IPS-11a (cell line): Measurements from ENCODE around the gene FAH.
A peak's percentile ranks its signal among the peaks of the same experiment; 100 is the strongest.
"Not testable (repeated sequence)": the region's sequence is repeated elsewhere in the genome, so short reads cannot be mapped to it uniquely, and the experiment has no call there.

Source experiments
- H3K4me3 ChIP-seq: one replicate; pipeline ENCODE4 v1.5.1; 2013; ENCODE audit warnings: low read depth, low read length, control low read depth

FAH gene

DNA sequence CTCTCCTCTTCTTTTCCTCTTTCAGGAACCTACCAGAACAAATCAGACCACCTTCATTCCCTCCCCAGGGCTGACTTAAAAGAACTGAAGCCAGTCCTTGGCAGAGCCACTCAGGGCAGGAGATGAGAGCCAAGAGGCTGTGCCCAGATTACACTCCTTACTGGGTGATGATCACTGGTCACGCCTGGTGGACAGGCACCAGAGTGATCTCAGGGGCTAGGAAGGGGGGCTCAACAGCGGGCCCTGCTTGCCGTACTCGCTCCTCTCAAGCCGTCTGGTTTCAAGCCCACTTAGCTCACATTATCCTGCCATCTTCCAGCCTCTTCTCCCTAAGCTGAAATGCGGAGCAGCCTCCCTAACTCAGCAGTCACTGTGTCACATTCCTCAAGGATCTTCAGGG, 1.7 kb upstream of the FAH start:
- no peak overlapping the region for H3K4me3 ChIP-seq

DNA sequence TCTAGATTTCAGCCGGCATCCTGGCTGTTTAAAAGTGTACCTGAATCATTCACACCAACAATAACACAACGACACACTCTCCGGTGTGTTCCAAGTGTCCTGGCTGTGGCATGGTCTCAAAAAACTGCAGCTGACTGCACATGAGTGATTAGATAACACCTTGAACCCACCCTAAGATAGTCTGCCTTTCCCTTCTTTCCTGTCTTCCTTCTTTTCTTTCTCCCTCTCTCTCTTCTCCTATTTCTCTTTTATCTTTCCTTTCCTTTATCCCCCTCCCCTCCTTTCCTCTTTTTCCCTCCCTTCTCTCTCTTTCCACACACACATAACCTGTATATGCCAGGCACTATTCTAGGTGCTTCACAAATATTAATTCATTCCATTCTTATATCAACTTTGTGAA, 1.2 kb upstream of the FAH start:
- peak overlapping the region; percentile 65 for H3K4me3 ChIP-seq

DNA sequence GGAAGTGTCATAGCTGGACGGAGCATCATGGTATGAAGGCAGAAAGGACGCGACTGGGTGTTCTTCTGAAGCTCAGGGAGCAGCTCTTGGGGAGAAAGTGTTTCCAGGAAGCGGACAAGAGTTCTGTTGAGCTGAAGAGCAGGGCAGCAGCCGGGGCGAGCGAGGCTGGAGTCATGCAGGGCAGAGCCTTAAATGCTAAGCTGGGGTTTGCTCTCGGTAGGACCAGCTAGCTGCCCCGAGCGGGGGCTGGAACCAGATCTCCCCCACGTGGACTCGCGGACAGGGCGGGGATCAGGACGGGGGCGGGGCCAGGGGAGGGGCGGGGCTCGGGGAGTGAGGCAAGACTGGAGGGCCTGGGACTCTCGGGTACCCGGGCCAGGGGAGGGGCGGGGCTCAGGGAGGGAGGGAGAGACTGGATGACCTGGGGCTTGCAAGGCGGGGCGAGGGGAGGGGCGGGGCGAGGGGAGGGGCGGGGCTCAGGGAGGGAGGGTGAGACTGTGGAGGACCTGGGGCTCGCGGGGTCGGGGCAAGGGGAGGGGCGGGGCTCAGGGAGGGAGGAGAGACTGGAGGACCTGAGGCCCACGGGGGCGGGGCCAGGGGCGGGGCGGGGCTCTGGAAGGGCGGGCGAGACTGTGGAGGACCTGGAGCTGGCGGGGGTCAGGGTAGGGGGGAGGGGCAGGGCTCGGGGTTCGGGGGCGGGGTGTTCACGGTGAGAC, 461 bp upstream of the FAH start:
- H3K4me3 ChIP-seq: peak overlapping the region; percentile 81

DNA sequence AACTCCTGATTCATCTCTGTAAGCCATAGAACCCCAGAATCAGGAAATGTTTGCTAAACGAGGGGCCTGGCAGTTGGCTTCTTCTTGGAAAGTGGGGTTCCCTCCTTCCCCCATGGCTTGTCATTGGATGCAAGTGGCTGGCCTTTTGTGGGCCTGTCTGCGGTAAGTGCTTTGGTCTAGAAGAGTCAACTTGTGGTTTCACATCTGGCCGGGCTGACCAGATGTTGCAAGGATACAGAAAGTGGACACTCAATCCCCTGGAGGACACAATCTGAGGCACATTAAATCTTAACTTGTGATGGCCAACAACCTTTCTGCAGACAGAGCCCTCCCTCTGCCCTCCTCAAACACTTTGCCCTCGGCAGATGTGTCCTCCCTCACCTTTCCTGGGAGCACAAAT, 1.1 kb downstream of the FAH start:
- no peak overlapping the region for H3K4me3 ChIP-seq

DNA sequence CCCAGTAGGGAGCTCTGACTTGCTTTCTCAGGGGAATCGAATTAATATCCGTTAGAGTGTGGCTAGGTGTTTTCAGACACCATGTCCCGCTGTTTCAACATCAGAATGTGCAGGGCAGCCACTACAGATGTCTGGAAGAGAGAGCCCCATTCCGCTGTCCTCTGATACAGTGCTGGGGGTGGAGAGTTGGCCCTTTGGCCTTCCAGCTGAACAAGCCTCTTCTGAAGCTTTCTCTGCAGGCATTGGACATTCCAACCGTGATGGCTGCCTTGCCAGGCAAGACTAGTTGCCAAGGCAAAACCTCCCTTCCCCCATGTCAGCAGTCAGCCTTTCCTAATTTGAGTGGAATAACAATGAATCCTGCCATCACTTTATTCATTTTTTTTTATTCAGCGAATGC, 1.5 kb downstream of the FAH start:
- no peak overlapping the region for H3K4me3 ChIP-seq

DNA sequence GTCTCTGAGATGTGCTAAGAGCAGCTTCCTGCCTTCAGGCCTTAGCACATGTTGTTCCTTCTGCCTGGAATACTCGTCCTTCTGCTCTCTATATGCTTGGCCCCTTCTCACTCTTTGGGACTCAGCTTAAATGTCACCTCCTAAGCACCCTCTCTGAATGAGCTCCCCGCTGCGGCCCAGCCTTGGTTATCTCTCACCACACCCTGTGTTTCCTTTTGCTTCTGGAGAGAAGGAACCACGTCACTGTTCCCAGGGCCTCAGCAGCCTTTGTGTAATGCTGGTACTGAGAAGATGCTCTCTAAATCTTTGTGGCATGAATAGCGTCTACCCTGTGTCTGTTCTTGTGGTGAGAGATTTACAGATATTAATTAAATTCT, 2.2 kb downstream of the FAH start:
- H3K4me3 ChIP-seq: no peak overlapping the region

DNA sequence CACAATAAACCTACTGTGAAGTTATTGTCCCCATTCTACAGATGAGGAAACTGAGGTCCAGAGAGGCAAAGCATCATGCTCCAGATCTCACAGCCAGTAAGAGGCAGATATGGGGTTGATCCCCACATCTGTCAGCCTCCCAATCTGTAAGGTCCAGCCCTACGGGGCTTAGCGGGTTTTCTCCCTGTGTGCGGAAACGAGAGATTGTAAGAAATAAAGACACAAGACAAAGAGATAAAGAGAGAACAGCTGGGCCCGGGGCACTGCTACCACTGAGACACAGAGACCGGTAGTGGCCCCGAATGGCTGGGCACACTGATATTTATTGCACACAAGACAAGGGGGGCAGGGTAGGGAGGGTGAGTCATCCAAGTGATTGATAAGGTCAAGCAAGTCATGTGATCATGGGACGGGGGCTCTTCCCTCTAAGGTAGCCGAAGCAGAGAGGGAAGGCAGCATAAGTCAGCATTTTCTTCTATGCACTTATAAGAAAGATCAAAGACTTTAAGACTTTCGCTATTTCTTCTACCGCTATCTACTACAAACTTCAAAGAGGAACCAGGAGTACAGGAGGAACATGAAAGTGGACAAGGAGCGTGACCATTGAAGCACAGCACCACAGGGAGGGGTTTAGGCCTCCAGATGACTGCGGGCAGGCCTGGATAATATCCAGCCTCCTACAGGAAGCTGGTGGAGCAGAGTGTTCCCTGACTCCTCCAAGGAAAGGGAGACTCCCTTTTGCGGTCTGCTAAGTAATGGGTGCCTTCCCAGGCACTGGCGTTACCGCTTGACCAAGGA, 2.8 kb downstream of the FAH start:
- not testable (repeated sequence) for H3K4me3 ChIP-seq

DNA sequence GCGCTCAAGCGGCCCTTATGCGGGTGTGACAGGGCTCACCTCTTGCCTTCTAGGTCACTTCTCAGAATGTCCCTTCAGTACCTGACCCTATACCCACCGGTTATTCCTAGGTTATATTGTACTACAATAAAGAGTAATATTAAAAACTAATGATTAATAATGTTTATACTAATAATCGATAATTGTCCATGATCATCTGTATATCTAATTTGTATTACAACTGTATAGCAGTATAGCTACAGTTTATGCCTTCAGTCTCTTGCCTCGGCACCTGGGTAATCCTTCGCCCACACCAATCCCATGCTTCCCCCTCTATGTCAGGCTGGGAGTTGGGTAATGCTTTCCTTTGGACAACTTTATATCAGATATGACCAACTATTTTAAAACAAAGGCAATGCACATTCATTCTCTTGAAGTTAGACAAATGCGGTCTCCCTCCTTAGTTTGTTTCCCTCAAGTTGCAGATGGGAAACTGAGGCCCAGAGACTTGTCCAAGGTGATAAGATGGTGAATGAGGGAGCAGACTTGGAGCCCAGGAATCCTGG, 3.4 kb downstream of the FAH start:
- no peak overlapping the region for H3K4me3 ChIP-seq

DNA sequence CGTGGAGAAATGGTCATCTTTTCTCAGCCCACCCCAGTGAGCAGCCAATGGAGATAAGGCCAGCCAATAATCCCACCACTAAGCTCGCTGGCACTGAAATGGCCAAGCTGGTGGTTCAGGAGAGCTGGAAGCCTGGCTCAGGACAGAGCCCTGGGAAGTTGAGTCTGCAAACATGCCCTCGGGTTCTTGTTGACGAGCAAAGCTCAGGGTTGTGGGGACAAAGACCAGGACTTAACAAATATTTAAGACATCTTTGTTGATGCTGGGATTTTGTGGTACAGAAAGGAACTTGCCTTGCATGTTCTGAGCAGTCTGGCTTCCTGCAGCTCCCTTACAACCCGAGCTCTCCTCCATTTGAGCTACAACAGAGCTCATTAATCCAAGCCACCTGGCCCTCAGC, 4.4 kb downstream of the FAH start:
- no peak overlapping the region for H3K4me3 ChIP-seq

DNA sequence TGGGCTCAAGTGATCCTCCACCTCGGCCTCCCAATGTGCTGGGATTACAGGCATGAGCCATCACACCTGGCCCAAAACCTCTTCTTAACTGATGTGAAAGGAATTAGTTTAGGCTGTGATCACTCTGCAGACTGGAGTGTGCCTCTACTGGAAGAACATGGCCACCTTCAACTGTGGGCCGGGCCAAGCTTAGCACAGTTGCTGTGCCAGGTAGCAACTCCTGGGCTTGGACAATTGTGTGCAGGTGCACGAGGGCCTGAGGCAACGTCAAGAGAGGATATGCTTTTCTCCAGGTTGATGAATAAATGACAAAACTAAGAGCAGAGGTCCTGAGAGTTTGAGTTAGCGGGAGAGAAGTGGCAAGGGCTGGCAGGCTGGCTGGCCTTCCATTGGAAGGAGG, 6.5 kb downstream of the FAH start:
- H3K4me3 ChIP-seq: no peak overlapping the region

DNA sequence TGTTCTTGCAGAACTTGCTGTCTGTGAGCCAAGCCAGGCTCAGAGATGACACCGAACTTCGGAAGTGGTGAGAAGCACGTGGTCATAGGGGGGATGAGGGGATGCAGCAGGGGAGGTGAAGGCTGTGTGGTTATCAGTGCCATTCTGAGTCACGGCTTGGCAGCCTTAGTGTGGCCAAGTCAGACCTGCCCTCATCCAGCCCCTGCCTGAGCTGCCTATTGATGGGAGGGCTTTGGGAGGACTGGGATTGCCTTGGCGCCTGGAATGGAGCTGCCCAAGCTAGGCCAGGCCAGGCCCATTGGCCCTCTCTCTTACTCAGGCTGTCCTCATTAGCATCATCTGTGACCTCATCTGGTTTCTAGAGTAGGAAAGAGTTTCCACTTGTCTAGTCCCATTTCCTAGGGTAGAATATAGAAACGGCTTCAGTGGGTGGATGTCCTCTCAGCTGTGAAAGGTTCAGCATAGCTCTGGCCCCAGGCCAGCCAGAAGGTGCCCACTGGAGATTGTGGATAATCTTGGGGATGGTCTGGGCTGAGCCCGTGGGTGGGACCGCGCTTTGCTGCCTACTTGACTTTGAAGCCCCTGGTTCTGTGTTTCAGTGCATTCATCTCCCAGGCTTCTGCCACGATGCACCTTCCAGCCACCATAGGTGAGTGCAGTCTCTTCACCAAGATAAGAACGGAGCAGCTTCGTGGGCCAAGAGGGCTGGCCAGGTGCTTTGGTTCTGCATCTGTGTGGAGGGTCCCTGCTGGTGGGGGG, 7.2 kb downstream of the FAH start:
- no peak overlapping the region for H3K4me3 ChIP-seq

DNA sequence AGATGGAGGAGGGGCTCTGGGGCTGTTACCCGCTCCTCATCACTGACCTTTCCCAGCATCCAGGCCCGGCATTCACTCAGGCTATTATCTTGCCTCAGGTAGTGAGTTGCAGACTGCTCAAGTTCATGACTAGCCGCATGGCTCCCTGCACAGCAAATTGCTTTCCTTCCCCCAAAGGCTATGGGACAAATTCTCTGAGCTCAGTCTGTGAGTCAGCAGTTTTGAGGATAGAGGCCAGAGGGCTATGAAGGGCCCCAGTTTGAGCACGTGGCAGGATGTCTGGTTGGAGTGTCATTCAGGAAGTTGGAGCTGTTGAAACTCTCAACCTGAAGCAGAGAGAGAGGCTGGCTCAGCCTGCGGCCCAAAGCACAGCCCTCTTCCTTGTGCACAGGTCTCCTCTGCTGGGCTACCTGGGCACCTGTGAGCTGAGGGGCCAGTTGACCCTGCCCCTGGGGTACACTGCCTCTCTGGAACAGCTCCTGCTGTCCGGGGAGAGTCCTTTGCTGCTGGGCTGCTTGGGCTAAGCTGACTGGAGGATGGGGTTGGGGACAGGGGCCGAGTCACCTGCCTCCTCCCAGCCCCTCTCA, 7.9 kb downstream of the FAH start:
- no peak overlapping the region for H3K4me3 ChIP-seq

DNA sequence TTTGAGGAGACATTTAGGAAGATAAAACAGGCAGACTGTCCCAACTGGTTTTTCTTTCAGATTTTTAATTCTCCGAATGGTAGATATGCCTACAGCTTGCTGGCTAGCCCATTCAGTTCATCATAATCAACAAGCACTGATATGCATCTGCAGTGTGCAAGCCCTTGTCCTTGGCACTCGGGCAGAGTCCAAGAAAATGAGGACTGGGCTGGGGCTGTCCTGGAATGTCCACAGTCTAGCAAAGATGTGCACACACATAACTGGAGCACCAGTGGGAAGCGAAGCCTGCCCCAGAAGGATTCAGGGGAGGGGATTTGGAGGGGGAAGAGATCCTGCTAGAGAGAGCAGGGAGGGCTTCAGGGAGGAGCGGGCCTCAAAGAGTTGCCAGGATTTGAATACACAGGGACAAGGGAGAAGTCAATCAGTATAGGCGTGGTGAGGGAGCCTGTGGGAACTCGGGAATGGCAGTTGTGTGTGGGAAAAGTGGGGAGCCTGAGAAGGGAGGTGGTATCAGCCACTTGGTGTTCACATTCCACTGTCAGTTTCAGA, 8.7 kb downstream of the FAH start:
- H3K4me3 ChIP-seq: no peak overlapping the region

DNA sequence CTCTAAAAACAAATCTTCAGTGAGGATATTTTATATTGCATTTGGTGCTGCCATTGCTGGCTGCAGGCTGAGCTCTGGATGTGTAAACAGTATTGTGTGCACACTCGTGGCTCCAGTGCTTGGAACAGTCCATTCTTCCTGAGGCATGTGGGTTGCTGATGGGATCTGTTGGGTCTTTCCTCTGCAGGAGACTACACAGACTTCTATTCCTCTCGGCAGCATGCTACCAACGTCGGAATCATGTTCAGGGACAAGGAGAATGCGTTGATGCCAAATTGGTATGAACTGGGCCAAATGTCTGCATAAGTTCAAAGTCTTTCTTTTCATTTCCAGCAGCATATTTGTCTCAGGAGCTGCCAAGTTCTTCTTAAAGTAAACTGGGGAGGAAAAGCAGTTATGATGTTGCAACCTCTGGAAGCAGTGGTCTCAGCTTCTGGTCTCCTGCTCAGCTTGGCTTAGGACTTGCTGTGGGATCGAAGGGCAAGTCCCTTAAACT, 9.3 kb downstream of the FAH start:
- H3K4me3 ChIP-seq: no peak overlapping the region

DNA sequence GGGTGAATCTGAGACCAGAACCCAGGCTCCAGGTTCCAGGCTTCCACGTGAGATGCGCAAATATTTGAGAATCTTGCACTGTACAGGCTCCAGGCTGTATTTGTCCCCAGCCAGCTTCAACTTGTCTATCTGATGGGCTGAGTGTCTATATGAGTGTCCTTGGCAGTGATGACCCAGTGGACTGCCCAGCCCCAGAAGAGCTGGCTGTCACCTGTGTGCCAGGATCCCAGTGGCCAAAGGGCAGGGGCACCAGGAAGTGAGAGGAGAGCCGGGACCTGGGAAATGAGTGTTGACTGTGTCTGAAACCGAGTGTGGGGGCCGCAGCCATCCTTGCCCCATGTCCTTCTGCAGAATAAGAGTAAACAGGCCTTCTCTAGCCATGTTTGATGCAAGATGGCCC, 10.4 kb downstream of the FAH start:
- no peak overlapping the region for H3K4me3 ChIP-seq

DNA sequence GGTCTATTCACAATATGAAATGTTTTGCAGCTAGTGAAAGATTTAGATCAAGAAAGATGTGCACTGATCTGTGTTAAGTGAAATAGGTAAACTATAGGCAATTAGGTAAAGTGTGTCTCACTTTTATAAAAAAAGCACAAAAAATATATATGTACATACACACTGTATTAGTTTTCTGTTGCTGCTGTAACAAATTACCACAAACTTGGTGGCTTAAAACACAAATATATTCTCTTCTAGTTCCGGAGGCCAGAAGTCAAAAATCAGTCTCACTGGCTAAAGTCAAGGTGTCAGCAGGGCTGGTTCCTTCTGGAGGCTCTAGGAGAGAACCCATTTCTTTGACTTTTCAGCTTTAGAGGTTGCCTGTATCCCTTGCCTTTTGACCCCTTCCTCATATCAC, 11.1 kb downstream of the FAH start:
- H3K4me3 ChIP-seq: no peak overlapping the region

DNA sequence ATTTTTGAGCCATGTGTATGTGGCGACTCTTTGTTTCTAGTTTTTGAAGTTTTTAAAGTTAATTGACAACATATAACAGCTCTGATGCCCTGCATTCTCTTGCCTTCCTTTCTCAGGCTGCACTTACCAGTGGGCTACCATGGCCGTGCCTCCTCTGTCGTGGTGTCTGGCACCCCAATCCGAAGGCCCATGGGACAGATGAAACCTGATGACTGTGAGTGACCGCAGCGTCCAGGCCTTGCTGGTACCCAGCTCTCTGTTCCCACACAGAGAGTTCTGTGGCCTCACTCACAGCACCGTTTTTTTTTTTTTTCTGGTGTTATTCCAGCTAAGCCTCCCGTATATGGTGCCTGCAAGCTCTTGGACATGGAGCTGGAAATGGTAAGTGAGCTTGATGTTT, 15.1 kb downstream of the FAH start:
- no peak overlapping the region for H3K4me3 ChIP-seq

DNA sequence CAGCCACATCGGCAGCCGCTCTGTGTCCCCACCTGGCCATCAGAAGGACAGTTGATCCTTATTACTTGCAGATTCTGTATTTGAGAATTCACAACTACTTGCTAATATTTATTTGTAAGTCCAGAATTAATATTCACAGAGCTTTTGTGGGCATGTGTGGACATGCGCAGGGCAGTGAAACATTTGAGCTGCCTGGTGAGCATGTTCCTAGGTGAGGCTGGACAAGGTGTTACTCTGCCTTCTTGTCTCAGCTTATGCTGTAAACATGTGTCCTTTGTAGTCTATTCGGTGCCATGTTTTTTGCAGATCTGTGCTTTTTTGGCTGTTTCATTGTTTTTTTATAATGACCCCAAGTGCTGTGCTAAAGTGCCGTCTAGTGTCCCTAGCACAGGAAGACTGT, 15.6 kb downstream of the FAH start:
- no peak overlapping the region for H3K4me3 ChIP-seq

DNA sequence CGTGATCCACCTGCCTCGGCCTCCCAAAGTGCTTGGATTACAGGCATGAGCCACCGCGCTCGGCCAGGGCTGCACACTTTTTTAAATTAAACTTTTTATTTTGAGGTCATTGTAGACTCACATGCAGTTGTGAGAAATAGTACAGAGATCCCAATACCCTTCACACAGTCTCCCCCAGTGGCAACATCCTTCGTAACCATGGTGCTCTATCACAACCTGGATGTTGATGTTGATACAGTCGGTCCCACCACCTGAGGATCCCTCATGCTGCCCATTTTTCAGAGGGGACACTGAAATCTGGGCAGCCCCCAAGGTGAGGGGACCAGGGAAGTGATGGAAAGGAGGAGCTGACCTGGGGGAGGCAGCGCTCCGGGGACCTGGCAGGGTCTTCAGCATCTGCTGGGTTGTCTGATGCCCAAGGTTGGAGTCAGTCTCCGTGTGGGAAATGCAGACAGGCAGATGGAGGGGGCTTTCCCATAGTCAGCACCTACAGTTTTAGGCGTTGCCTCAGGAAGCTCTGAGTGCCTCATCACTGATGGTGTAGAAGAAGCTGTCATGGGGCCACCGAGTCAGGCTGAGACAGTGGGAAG, 17.1 kb downstream of the FAH start:
- H3K4me3 ChIP-seq: no peak overlapping the region

DNA sequence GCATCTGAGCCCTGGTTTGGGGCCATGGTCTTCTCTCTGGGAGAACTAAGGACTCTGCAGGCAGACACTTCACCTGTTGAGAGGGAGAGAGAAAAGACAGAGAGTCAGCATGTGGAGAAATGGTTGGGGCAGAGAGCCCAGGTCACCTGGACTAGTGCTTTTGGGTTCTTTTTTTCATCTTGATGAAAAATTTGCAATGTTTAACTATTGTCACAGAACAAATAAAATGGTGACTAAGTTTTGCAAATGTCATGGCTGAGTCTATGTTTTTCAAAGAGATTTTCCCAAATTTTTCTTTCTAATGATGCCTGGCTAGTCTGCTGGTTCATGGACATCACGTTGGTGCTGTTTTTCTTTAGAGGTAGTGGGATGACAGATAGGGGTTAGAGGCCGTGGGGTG, 17.8 kb downstream of the FAH start:
- H3K4me3 ChIP-seq: no peak overlapping the region

DNA sequence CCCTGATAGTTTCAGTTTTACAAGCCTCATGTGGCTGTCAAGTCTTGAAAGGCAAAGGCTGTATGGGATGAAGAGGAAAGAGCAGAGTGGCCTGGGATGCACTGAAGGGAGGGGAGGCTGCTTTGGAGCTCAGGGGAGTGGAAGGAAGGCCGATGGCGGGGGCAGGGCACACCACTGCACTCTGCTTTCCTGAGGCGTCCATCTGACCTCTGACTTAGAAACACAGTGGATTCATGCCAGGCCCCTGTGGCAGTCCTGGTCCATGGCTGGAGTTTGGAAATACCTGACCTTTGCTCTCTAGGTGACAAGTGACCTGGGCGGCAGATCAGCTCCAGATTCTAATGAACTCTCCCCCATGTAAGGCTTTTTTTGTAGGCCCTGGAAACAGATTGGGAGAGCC, 19.0 kb downstream of the FAH start:
- no peak overlapping the region for H3K4me3 ChIP-seq
